Endodermal cell (in vitro differentiated cells): Measurements from ENCODE around the gene ZACN. TPM values are rescaled to one million over a fixed set of nuclear protein-coding genes. Genes with fewer than 3 reads are reported as not detected.
"Not testable (repeated sequence)": the region's sequence is repeated elsewhere in the genome, so short reads cannot be mapped to it uniquely, and the experiment has no call there.

Experiments
- DNase-seq: peaks from one replicate; pipeline ENCODE4 v3.0.0-alpha.2; 2017
- H3K27ac ChIP-seq: 2 replicates; pipeline ENCODE4 v1.5.1; 2013; ENCODE audit warnings: mild to moderate bottlenecking, low read depth, low read length, moderate library complexity
- H3K27me3 ChIP-seq: 2 replicates; pipeline ENCODE4 v1.6.1; 2013; ENCODE audit warnings: mild to moderate bottlenecking, low read length, moderate library complexity; ENCODE audit not compliant: insufficient read depth, control insufficient read depth, poor library complexity, severe bottlenecking
- H3K36me3 ChIP-seq: 2 replicates; pipeline ENCODE4 v1.7.0; 2013; ENCODE audit warnings: mild to moderate bottlenecking, low read length, moderate library complexity; ENCODE audit not compliant: control insufficient read depth, insufficient read depth
- H3K4me1 ChIP-seq: one replicate; pipeline ENCODE4 v1.7.0; 2013; ENCODE audit warnings: low read length; ENCODE audit not compliant: control insufficient read depth, insufficient read depth
- H3K4me3 ChIP-seq: 2 replicates; pipeline ENCODE4 v1.5.1; 2013; ENCODE audit warnings: mild to moderate bottlenecking, low read length, moderate library complexity
- H3K9ac ChIP-seq: 2 replicates; pipeline ENCODE4 v1.6.1; 2013; ENCODE audit warnings: mild to moderate bottlenecking, low read length, moderate library complexity; ENCODE audit not compliant: poor library complexity, severe bottlenecking; ENCODE audit errors: extremely low read depth
- H3K9me3 ChIP-seq: 2 replicates; pipeline ENCODE4 v1.6.1; 2013; ENCODE audit warnings: mild to moderate bottlenecking, low read length, moderate library complexity; ENCODE audit not compliant: control insufficient read depth
- H3K27ac Mint-ChIP-seq: 2 replicates; pipeline ENCODE4 v1.8.0; 2020; ENCODE audit warnings: mixed read lengths
- H3K27me3 Mint-ChIP-seq: 2 replicates; pipeline ENCODE4 v1.8.0; 2021; ENCODE audit warnings: mild to moderate bottlenecking, mixed read lengths; ENCODE audit not compliant: insufficient read depth
- H3K36me3 Mint-ChIP-seq: 2 replicates; pipeline ENCODE4 v1.8.0; 2020; ENCODE audit warnings: low read depth, mixed read lengths
- H3K4me1 Mint-ChIP-seq: 2 replicates; pipeline ENCODE4 v1.8.0; 2020; ENCODE audit warnings: mixed read lengths
- H3K4me3 Mint-ChIP-seq: 2 replicates; pipeline ENCODE4 v1.8.0; 2020; ENCODE audit warnings: mild to moderate bottlenecking, moderate library complexity, mixed read lengths
- H3K9me3 Mint-ChIP-seq: 2 replicates; pipeline ENCODE4 v1.8.0; 2020; ENCODE audit warnings: mild to moderate bottlenecking, mixed read lengths
- CTCF ChIP-seq: fragments of 200-600 bp; sonication (generic); conservative IDR thresholded peaks from 2 replicates; pipeline ENCODE4 v1.5.0; 2021; ENCODE audit warnings: antibody characterized with exemption, mild to moderate bottlenecking
- WGBS, 2 experiments: methylation state at CpG; one replicate each; pipeline versions ENCODE4 v1.1.5 to v1.1.7; 2013; ENCODE audit warnings: missing lambda C conversion rate in 2 of 2, mixed read lengths in 1 of 2; ENCODE audit not compliant: insufficient coverage in 1 of 2, insufficient read length in 1 of 2; 5-methylcytosine and 5-hydroxymethylcytosine counted together
- total RNA-seq, 2 donors: library from RNA; stranded (reverse); fragmentation: NEBNext Ultra II Directional in 1 of 2; extraction: Animal tissue kit (Norgen Biotek cat#: 25700) in 1 of 2; gene quantifications; 2 replicates in 1 of 2; 3 replicates in 1 of 2; pipeline ENCODE4 v1.2.1, GENCODE V29; 2021

Gene ZACN
- total RNA-seq, 2 donors from 2014 or later: 0.09 TPM; not detected in 1

GRCh38 chr17:76038050-76038449 is 40.9 kb upstream of the ZACN start:
- H3K9me3 Mint-ChIP-seq: no peaks in the 10 kb centered on the region
- WGBS, 2 experiments: 89 to 97% methylated on average over 3 of the region's 3 CpGs
- H3K36me3 Mint-ChIP-seq: peaks cover 46% of the 10 kb centered on the region
- H3K4me1 Mint-ChIP-seq: peaks cover 13% of the 10 kb centered on the region
- Histone ChIP-seq H3K4me1 (no peaks in the 10 kb centered on the region), H3K27me3 (no peaks in the 10 kb centered on the region), H3K9ac (no peak overlapping the region), H3K27ac (no peak overlapping the region), H3K36me3 (peaks cover 57% of the 10 kb centered on the region), H3K4me3 (no peak overlapping the region), H3K9me3 (no peaks in the 10 kb centered on the region)
- no peak for DNase-seq
- H3K27me3 Mint-ChIP-seq: no peaks in the 10 kb centered on the region
- no peak overlapping the region for H3K27ac Mint-ChIP-seq
- no peak for TF ChIP-seq CTCF
- H3K4me3 Mint-ChIP-seq: no peak overlapping the region

GRCh38 chr17:76039121-76039520 is 39.9 kb upstream of the ZACN start:
- Mint-ChIP-seq H3K36me3 (peaks cover 56% of the 10 kb centered on the region), H3K4me1 (peaks cover 13% of the 10 kb centered on the region)
- H3K36me3 ChIP-seq: peaks cover 67% of the 10 kb centered on the region

GRCh38 chr17:76040376-76040775 is 38.6 kb upstream of the ZACN start:
- Histone ChIP-seq H3K27me3 (no peaks in the 10 kb centered on the region), H3K4me3 (no peak overlapping the region), H3K27ac (no peak overlapping the region), H3K4me1 (no peaks in the 10 kb centered on the region), H3K36me3 (peaks cover 79% of the 10 kb centered on the region), H3K9me3 (no peaks in the 10 kb centered on the region), H3K9ac (no peak overlapping the region)
- Mint-ChIP-seq H3K27ac (peak overlapping the region; percentile 62), H3K4me1 (peaks cover 13% of the 10 kb centered on the region), H3K9me3 (no peaks in the 10 kb centered on the region), H3K4me3 (no peak overlapping the region), H3K27me3 (no peaks in the 10 kb centered on the region), H3K36me3 (peaks cover 69% of the 10 kb centered on the region)
- no peak for TF ChIP-seq CTCF
- DNase-seq: no peak
- 63 to 78% methylated on average over 3 to 5 of the region's 6 CpGs for WGBS, 2 experiments

More at GRCh38 chr17:76039121-76039520, 39.9 kb upstream of the ZACN start:
- H3K9me3 ChIP-seq: no peaks in the 10 kb centered on the region
- no peak for TF ChIP-seq CTCF
- H3K4me3 ChIP-seq: no peak overlapping the region
- peak overlapping the region; percentile 68 for H3K27ac ChIP-seq
- no peak overlapping the region for H3K27ac Mint-ChIP-seq
- 88 to 95% methylated on average over 6 of the region's 6 CpGs for WGBS, 2 experiments
- H3K27me3 Mint-ChIP-seq: no peaks in the 10 kb centered on the region
- no peak overlapping the region for H3K9ac ChIP-seq
- no peak overlapping the region for H3K4me3 Mint-ChIP-seq
- no peaks in the 10 kb centered on the region for H3K4me1 ChIP-seq
- no peaks in the 10 kb centered on the region for H3K9me3 Mint-ChIP-seq
- no peak for DNase-seq
- no peaks in the 10 kb centered on the region for H3K27me3 ChIP-seq

GRCh38 chr17:76042868-76043267 is 36.1 kb upstream of the ZACN start:
- not testable (repeated sequence) for H3K4me1 Mint-ChIP-seq, H3K9ac ChIP-seq, DNase-seq, H3K27ac ChIP-seq, H3K27ac Mint-ChIP-seq, H3K9me3 ChIP-seq, H3K4me3 ChIP-seq, H3K4me1 ChIP-seq, H3K9me3 Mint-ChIP-seq, H3K27me3 ChIP-seq, H3K27me3 Mint-ChIP-seq, H3K4me3 Mint-ChIP-seq
- peaks cover 96% of the 10 kb centered on the region for H3K36me3 ChIP-seq
- 92 to 98% methylated on average over 3 of the region's 3 CpGs for WGBS, 2 experiments
- H3K36me3 Mint-ChIP-seq: peaks cover 88% of the 10 kb centered on the region

- not testable (repeated sequence) for H3K4me1 Mint-ChIP-seq, H3K4me3 Mint-ChIP-seq, DNase-seq, H3K9ac ChIP-seq, H3K27me3 ChIP-seq, H3K4me3 ChIP-seq, H3K9me3 ChIP-seq, H3K27me3 Mint-ChIP-seq, H3K9me3 Mint-ChIP-seq, H3K27ac ChIP-seq, H3K27ac Mint-ChIP-seq, H3K4me1 ChIP-seq
- peaks cover 87% of the 10 kb centered on the region for H3K36me3 Mint-ChIP-seq
- 98 to 99% methylated on average over 10 to 11 of the region's 11 CpGs for WGBS, 2 experiments
- H3K36me3 ChIP-seq: peaks cover 96% of the 10 kb centered on the region
Observed at GRCh38 chr17:76044475-76045007, 34.4 kb upstream of the ZACN start.
